ENCODE results near the gene CREBBP.
A peak's percentile ranks its signal among the peaks of the same experiment; 100 is the strongest.

Gene CREBBP

DNA sequence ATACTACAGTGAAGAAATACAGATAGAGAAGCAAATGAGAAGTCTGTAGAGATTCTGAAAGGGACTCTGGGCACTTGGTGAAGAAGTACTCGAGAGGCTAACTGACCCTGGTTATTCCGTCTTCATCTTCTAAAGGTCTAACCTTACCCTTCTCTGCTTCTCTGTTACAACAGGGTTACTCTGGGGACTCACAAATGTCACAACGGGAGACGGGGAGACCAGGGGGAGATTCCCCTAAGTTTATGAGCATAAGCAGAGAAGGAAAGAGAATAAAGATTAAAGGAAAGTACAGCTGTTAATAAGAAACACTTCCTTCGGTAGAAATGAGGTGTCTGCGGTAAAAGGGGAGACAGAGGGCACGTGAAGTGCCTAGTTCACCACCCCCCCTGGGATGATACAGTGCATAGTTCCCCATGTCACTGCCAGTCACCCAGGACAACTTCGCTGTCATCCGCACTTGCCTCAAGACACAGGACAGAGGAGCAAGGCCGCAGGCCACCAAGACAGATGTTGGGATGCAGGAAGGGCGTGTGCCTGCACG is 88.0 kb downstream of the CREBBP start:
- no peak for DNase-seq

DNA sequence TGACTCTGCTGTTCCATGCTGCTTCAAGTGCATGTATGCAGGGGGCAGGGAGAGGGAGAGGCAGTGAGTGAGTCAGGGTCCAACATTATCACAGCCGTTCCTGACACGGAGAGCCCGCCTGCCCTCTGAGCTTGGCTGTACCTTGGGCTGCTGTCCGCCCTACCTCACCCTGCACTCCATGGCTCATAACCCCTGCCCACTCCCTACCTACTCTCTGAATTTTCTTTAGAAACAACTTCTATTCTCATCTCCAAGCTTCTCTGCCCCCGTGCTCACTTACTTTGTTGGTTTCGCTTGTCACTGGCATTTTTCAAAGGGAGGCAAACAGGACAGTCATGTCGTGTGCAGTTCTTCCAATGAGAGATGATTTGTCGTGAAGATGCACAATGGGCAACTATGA is 88.8 kb downstream of the CREBBP start:
- DNase-seq = no peak

DNA sequence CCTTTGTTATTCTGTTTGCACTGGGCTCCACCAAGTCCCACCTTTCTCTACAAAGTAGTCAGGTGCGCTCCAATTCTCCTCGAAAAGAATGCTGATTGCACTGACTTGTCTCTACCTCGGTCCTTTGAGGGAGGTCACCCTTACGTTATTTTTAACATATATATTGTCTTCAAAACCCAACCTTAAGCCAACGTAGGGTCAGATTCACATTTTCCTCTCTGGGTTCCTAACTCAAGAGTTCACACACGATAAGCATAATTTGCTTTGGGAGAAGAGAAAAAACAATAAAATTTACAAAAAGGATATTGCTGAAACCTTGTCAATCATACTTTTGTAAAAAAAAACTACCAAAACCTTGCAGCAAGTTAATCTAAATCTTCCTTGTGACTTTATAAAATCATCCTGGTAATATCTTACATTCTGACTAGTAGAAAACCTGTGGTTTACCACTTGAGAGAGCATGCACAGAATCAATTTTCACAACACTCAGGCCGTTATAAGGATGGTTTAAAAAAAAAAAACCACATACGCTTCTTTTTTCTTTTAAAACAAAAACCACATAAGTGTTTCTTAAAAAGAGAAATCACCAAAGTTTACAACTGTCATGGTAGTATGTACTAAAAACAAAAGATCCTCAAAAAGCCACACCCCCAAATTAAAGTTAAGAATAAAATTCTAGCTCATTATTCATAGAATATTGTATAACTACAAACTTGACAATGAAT is 91.0 kb downstream of the CREBBP start:
- no peak for DNase-seq

DNA sequence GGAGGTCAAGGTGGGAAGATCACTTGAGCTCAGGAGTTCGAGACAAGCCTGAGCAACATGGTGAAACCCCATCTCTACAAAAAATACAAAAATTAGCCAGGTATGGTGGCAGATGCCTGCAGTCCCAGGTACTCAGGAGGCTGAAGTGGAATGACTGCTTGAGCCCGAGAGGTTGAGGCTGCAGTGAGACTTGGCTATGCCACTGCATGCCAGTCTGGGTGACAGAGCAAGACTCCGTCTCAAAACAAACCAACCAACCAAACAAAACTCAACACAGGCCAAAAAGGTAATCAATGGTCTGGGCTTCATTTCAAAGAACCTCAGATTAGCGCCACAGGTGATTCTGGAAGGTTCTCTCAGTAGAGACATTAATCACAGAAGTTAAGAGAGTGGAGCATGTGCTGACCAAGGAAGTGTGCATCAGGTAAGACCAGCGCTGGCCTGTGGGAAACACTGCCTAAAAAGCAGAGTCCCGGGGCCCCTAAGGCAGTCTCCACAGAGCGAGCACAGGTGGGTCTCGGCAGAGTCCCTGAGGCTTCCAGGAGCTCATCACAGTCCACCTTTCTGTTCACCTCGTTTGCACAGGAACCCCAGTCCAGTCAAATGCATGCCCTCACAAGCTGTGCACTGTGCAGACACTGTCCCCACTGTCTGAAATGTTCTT is 91.7 kb downstream of the CREBBP start:
- no peak for DNase-seq

DNA sequence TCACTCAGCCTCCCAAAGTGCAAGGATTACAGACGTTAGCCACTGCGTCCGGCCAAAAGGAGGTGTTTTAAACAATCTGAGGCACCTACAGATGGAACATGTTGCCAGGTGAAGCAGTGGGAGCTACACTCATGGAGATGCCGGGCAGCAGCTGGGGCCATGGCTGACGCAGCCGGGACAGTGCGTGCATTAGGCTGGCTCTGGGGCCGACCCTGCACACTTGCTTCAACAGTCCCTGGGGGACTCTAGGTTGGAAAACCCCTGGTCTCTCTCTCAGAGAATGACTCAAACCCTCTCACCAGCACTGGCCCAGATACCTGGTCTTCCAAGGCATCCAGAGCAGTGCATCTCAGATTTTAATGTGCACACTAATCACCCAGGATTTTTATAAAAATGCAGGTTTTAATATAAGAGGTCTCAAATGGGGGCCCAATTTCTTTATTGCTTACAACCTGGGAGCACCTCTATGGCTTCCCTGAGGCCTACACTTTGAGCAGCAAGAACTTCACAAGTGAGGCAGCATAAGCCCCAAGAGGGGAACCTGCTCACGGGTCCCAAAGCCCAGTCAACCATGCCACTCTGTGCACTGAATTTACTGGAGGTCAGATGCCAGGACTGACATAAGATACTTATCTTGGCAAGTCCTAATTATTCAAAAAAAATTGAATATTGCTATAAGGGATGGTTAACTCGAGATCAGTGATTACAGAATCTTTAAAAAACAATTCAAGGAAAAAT is 92.4 kb downstream of the CREBBP start:
- DNase-seq = no peak

DNA sequence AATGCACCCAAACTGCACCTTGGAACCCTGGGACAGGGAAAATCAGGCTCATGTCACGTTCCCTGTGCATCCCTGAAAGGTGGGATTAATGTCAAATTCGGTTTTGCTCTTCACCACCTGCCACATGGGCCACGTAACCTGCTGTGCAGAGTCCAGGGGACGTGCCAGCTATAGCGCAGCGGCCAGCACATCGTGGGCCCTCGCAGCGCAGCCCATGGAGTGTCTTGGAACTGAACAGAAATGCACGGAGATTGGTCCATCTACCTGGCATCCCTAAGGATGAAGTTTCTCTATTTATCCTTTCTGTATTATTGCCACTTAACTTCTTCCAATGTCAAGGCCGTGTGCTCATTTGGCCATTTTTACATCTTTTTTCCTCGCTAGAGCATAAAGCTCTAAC is 95.1 kb downstream of the CREBBP start:
- no peak for DNase-seq

DNA sequence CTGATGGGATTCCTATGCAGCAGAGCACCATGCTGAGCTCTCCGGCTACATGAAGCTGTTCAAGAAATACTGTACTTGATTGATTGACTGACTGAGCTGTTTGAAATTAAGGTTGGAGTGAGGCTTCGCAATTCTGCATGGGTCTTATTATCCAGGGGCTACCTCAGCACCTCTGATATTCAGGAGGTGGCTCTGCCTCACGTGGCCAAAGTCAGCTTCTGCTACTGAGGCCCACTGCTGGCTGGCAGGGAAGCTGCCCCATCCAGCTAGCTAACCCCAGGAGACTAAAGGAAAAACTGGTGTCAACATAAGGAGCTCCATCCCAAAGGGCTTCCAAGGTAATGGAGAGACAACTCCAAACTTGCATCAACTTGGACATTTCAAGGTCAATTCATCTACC is 97.0 kb downstream of the CREBBP start:
- no peak for DNase-seq

DNA sequence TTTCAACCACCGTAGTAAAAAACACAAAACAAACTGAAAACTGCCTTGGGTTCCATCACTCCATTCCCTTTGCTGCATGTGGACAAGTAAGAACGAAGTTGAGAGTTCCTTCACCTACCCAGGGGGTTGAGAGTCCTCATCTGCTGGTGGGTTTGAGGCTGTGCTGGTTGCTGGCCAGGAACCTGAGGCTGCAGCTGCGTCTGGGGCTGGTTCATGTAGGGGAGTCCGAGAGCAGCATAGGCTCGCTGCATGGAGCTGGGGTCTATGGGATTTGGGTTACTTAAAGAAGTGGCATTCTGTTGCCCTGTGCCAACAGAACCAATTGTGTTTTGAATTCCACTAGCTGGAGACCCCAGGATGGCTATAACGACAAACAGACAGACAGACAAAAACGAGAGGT is 97.9 kb downstream of the CREBBP start:
- no peak for DNase-seq

DNA sequence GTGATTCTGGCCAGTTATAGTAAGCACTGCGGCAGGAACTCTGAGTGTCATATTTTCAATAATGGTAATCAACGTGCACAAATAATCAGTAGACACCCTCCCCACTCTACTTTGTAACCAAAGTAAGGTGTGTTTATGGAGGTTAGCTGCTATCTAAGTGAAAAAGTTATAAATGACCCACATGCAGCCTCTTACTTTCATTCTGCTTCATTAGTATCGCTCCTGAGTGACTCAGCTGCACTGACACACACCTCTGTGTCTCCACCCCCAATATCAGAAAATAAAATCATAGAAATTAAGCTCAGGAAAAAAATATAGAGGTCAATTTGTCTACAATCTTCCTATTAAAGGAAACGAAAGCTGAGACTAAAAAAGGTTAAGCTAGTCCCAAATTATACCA is 99.1 kb downstream of the CREBBP start:
- DNase-seq = no peak

DNA sequence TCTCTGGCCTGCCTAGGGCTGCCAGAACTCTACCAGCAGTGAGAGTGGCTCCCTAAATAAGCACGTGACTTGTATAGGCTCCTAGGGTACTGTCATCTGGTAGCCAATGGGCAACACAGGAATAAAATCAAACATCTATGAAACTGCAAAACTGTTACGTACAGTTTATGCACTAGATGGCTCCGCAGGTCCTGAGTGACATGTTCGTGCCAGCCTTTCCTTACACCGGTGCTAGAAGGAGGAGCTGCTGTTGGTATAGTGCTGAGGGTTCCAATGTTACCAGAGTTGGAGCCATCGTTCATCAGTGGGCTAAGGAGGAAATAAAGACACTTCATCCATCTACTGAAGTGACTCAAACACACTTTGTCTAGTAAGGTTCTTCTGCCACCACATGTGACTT is 99.9 kb downstream of the CREBBP start:
- no peak for DNase-seq

DNA sequence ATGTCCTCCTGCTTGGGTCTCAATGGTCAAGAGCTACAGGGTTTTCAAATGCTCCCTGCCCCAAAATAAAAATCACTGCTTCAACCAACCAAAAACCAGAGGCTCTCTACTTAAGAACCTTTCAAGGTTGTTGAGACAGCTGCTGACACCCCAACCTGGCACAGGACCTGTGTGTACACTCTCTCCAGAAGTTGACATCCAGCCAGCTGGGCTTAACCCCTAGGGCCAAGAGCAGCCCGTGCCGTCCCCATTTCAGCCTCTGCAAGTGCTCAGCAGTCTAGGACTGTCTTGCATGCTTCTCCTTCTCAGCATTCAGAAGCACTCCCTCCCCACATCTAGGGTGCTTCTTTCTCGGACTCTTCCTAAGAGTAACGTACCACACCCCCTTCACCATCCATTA is 104.2 kb downstream of the CREBBP start:
- no peak for DNase-seq

DNA sequence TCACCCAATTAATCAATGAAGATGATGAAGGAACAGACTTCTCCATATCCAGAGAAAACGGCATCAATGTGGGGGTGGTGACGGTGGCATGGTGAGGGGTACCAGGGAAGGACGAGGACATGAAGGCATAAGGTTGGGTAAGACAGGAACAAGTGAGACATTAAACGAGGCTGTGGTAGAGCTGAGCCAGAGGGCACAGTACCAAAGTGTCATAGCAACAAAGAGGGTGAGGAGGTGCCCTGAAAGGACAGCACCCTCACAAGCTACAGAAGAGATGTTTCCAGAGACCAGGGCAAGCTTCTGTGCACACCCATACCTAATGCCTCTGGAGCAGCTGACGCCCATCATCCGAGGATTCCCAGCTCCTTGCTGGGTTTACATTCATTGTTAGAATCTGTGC is 105.7 kb downstream of the CREBBP start:
- no peak for DNase-seq

DNA sequence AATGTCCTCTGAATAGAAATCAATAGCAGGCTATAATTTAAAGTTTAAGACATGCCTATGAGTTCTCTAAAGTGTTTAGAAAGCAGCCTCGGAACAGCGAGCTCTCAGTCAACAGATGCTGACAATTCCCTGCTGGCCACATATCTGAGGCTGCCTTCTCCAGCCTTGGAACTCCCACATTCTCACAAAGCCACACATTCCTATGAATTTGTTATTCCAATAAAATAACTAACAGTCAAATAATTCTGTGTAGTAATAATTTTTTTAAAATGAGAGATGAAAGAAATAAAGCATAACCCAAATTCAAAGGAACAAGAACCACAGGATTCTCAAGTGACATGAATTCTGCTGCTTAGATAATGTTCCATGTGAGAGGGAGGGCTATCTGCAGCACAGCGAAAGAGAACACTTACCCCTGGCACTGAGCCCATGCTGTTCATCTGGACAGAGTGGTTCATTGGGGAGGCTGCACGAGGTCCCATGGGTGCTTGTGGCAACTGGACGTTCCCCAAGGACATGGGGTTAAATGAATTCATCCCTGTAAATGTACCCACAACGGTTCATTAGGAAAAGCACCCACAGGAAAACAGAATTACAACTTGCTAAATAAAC is 106.3 kb downstream of the CREBBP start:
- DNase-seq = peak; percentile 15

DNA sequence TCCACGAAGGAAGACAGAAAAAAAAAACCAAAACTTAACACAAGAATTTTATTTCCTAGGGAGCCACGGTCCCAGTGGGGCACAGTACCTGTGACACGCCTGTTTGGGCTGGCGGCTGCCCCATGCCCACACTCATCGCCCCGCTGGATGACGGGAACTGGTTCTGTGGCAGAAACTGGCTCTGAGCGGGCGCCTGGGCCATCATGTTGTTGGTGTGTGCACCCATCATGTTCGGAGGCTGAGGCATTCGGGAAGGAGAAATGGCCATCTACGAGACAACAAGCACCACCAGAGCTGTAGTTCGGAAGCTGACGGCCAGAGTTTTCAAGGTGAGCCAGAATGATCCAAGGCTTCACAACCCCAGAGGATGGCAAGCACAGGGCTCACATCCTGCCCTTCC is 106.8 kb downstream of the CREBBP start:
- no peak for DNase-seq

DNA sequence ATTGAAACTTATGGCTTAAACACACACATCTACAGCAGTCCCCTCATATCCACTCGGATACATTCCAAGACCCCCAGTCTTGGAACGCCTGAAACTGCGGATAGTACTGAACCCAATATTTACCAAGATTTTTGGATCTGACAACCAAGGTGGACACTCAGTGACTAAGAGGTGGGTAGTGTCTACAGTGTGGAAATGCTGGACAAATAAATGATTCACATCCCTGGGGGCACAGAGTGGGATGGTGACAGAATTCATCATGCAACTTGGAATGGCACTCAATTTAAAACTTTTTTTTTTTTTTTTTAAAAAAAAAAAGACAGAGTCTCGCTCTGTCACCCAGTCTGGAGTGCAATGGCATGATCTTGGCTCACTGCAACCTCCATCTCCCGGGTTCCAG is 109.0 kb downstream of the CREBBP start:
- DNase-seq = no peak

DNA sequence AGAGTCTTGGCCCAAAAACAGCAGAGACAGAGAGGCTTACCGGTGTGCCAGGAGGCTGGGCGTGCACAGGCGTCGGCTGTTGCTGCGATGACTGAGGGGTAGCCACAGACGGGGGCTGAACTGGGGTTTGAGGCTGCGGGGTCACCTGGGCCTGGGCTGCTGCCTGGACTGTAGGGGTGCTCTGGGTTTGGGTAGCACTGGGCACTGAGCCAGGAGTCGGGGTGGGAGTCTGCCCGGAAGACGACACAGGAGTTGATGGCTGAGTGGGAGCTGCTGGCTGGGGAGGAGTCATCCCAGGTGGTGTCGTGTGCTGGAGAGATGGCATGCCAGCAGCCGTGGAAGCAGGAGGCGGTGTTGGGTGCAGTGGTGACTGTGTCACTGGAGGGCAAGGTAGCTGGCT is 110.0 kb downstream of the CREBBP start:
- no peak for DNase-seq

DNA sequence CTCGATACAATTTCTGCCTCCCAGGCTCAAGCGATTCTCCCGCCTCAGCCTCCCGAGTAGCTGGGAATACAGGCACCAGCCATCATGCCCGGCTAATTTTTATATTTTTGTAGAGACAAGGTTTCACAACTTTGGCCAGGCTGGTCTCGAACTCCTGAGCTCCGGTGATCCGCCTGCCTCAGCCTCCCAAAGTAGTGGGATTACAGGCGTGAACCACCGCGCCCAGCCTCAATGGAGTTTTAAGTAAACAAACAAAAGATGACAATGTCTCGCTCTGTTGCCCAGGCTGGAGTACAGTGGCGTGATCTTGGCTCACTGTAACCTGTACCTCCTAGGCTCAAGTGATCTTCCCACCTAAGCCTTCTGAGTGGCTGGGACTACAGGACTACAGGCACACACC is 110.6 kb downstream of the CREBBP start:
- DNase-seq = no peak

DNA sequence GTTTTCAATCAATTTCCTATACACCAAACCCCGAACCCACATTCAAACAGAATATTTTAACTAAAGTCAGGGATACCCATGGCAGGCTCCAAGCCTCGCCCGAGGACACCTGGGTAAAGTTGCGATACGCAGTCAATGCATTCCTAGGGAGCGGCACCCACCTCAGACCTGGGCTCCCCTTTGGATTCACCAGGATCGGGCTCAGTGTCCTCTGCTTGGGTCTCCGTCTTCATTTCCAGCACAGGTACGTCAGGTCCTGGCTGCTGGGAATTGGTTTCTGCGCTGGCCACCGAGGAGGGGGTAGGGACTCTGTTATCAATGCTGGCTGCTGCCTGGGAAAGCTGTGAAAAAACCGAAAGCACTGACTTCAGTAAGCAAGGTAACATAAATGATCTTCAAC is 111.5 kb downstream of the CREBBP start:
- no peak for DNase-seq

DNA sequence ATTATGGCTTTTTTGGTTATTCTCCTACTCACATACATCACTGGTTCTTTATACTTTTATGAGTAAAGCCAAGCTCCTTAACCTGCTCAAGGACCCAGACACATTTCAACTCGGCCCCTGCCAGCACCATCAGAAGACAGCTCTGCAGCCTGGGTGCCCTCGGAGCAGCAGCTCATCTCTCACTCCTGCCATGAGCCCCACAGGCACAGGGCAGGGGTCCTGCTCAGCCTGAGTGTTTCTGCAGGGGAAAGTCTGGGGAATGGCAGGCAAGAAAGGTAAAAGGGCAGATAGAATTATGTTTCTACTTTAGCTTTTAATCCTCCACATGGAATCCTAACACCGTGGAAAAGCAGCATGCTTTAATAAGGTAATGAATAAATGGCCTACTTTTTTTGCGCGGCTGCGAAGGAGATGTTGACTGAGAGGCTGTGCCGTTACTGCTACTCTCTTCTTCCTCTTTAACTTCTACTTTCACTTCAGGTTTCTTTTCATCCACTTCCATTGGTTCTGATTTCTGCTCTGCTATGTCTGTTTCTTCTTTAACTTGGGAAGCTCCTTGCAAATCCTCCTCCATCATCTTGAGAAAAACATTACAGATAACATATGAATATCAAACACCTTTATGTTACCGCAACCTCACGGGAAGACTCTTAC is 113.1 kb downstream of the CREBBP start:
- no peak for DNase-seq

DNA sequence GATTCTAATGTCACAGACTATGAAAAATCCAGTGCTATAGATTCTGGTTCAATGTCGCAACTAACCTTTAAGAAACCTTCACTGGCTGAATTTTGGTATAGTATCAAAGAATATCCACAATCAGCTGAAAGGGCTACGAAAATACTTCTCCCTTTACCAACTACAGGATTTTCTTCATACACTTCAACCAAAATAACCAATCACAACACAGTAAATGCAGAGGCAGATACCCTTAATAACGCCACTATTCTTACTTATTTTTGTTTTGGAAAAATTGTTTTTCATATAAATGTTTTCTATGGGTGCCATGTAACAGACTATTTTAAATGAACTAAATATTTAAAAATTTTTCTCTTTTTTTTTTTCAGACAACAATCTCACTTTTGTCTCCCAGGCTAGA is 114.3 kb downstream of the CREBBP start:
- DNase-seq = no peak

DNA sequence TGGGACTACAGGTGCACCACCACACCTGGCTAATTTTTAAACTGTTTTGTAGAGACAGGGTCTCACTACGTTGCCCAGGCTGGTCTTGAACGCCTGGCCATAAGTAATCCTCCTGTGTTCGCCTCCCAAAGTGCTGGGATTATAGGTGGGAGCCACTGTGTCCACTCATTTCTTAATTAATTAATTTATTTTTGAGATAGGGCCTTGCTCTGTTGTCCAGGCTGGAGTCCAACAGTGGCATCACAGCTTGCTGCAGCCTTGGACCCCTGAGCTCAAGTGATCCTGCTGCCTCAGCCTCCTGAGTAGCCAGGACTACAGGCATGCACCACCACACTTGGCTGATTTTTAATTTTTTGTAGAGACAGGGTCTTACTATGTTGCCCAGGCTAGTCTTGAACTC is 116.1 kb downstream of the CREBBP start:
- no peak for DNase-seq

DNA sequence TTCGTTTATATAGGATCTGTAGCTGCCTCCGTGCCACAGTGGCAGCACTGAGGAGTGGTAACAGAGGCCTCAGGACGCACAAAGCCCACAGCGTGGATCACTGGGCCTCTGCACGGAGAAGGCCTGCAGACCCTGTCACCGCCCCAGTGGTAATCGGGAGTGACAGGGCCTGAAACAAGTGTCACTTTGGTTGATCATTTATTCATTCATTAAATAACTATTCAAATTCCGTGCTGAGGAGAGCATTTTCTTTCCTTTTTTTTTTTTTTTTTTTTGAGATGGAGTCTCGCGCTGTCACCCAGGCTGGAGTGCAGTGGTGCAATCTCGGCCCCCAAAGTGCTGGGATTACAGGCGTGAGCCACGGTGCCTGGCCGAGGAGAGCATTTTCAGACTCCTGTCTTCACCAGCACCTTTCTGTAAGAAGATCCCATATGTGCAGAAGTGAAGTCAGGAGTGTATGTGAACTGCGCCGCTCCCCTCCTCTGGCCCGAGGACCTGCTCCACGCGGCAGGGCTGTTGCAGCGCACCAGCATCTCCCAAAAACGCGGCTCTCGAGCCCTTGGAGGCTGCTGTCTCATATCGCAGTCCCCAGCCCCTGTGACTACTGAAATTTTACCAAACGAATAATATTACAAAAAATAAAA is 118.3 kb downstream of the CREBBP start:
- no peak for DNase-seq
